ENCODE measurements around the gene CHRM5. TPM values are rescaled to one million over a fixed set of nuclear protein-coding genes. Genes with fewer than 3 reads are reported as not detected.

Gene CHRM5
- total RNA-seq, 1 donor: under 0.01 TPM

GRCh38 chr15:34076785-34077184, 108.5 kb downstream of the CHRM5 start:
- no peak overlapping the region for H3K4me3 ChIP-seq (ENCODE audit: low read depth, low read length)
- TF ChIP-seq CTCF (IDR thresholded peaks at IDR 0.05; ENCODE audit: insufficient read depth, low read depth, low read length): no peak
- no peak for DNase-seq (ENCODE audit: low read depth)

GRCh38 chr15:34078900-34079299, 110.6 kb downstream of the CHRM5 start:
- DNase-seq (ENCODE audit: low read depth): no peak
- H3K4me3 ChIP-seq (ENCODE audit: low read depth, low read length): no peak overlapping the region
- TF ChIP-seq CTCF (IDR thresholded peaks at IDR 0.05; ENCODE audit: insufficient read depth, low read depth, low read length): no peak

GRCh38 chr15:34079904-34080303, 111.6 kb downstream of the CHRM5 start:
- H3K4me3 ChIP-seq (ENCODE audit: low read depth, low read length): no peak overlapping the region
- TF ChIP-seq CTCF (IDR thresholded peaks at IDR 0.05; ENCODE audit: insufficient read depth, low read depth, low read length): no peak
- no peak for DNase-seq (ENCODE audit: low read depth)

GRCh38 chr15:34084086-34084485, 115.8 kb downstream of the CHRM5 start:
- peak; percentile 65 for DNase-seq (ENCODE audit: low read depth)
- no peak for TF ChIP-seq CTCF (IDR thresholded peaks at IDR 0.05; ENCODE audit: insufficient read depth, low read depth, low read length)
- no peak overlapping the region for H3K4me3 ChIP-seq (ENCODE audit: low read depth, low read length)

- no peak overlapping the region for H3K4me3 ChIP-seq (ENCODE audit: low read depth, low read length)
- no peak for TF ChIP-seq CTCF (IDR thresholded peaks at IDR 0.05; ENCODE audit: insufficient read depth, low read depth, low read length)
- no peak for DNase-seq (ENCODE audit: low read depth)
Observed at GRCh38 chr15:34085746-34086145, 117.4 kb downstream of the CHRM5 start.

GRCh38 chr15:34099914-34100313, 131.6 kb downstream of the CHRM5 start:
- no peak for TF ChIP-seq CTCF (IDR thresholded peaks at IDR 0.05; ENCODE audit: insufficient read depth, low read depth, low read length)
- no peak overlapping the region for H3K4me3 ChIP-seq (ENCODE audit: low read depth, low read length)
- no peak for DNase-seq (ENCODE audit: low read depth)
